Measurements from ENCODE around the gene HHATL. TPM values are rescaled to one million over a fixed set of nuclear protein-coding genes. Genes with fewer than 3 reads are reported as not detected.

HHATL gene
- total and polyA plus RNA-seq, 4 donors, result 0.17 TPM; not detected in 3

DNA sequence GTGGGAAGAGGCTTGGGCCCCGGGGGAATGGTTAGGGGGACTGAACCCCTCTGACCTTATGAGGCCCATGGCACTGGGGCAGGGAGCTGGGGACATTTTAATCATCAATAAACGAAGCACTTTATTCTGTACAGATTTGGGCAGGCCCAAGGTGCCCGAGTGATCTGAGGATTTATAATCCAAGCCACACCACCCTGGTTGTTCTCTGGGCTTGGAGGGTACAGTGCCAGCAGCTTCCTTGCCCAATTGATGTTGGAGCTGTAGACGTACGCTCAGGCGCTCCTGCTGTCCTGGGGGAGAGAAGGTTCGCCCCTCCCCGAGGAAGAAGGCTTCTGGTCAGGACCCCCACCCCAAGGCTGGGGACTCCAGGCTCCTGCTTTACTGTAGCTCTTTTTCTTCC is 36.6 kb downstream of the HHATL start:
- TF ChIP-seq RAD21 (IDR thresholded peaks at IDR 0.05), result no peak
- no peak for TF ChIP-seq TAF1 (conservative IDR thresholded peaks at IDR 0.05)
- Histone ChIP-seq H3K27me3 (ENCODE audit: control insufficient read depth in 4 of 4, insufficient read depth in 4 of 4, low read length in 3 of 4) (no peaks in the 10 kb centered on the region), H3K27ac (ENCODE audit: low read depth in 1 of 2, low read length in 2 of 2) (no peak overlapping the region), H3K9ac (ENCODE audit: low read depth in 1 of 2, low read length in 2 of 2) (no peak overlapping the region), H3K36me3 (ENCODE audit: control insufficient read depth in 4 of 4, insufficient read depth in 3 of 4, low read depth in 1 of 4, low read length in 3 of 4) (no peaks in the 10 kb centered on the region), H3K4me3 (ENCODE audit: low read depth in 1 of 3, low read length in 3 of 3) (no peak overlapping the region), H3K4me1 (ENCODE audit: control insufficient read depth in 4 of 4, insufficient read depth in 4 of 4, low read length in 3 of 4) (no peaks in the 10 kb centered on the region), H3K9me3 (ENCODE audit: control insufficient read depth in 4 of 4, low read length in 3 of 4) (peaks cover 0 to 3% (median 0%) of the 10 kb centered on the region in 4 donors)
- DNase-seq (ENCODE audit: low spot score), result no peak
- WGBS, result 81% methylated on average over 8 of the region's 8 CpGs

DNA sequence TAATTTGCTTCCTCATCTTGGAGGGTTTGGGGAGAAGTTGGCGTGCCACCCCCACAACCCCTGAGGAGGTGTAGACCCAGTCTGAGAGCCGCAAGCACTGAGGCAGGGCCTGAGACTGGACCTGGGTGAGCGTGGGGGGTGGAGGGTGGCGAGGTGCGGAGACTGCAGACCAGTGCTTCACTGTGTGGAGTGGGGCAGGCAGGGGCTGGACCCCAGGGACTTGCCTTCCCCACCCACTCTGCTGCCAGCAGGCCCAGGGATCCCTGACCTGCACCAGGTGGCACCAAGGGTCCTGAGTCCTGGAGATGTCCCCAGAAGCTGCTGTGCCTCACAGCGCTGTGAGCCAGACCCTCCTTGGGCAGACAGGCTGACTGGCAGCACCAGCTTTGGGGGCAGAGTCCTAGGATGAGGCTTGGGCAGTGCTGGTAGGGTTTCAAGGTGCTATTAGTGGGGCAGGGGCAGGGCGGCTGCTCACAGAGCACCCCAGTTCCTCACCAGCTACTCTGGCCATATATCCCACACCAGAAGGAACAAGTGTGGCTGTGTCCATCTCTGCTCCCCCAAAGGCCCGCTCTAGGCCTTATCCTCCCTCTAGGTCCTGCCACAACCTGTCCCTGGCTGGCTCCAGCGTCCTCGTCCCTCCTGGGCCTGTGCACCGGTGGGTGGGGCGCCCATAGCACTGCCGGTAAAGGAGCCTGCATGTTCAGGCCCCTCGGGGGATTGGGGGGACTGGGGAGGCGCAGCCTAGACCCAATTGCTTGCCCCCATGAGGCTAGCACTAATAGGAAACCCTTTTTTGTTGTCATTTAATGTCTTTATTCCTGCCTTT is 37.3 kb downstream of the HHATL start:
- Histone ChIP-seq H3K4me3 (ENCODE audit: low read depth in 1 of 3, low read length in 3 of 3) (no peak overlapping the region), H3K9ac (ENCODE audit: low read depth in 1 of 2, low read length in 2 of 2) (no peak overlapping the region), H3K9me3 (ENCODE audit: control insufficient read depth in 4 of 4, low read length in 3 of 4) (peaks cover 0 to 1% (median 0%) of the 10 kb centered on the region in 4 donors), H3K36me3 (ENCODE audit: control insufficient read depth in 4 of 4, insufficient read depth in 3 of 4, low read depth in 1 of 4, low read length in 3 of 4) (no peaks in the 10 kb centered on the region), H3K4me1 (ENCODE audit: control insufficient read depth in 4 of 4, insufficient read depth in 4 of 4, low read length in 3 of 4) (no peaks in the 10 kb centered on the region), H3K27ac (ENCODE audit: low read depth in 1 of 2, low read length in 2 of 2) (no peak overlapping the region), H3K27me3 (ENCODE audit: control insufficient read depth in 4 of 4, insufficient read depth in 4 of 4, low read length in 3 of 4) (no peaks in the 10 kb centered on the region)
- TF ChIP-seq, protein P1, sequence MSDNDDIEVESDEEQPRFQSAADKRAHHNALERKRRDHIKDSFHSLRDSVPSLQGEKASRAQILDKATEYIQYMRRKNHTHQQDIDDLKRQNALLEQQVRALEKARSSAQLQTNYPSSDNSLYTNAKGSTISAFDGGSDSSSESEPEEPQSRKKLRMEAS (IDR thresholded peaks at IDR 0.05), result no peak
- TF ChIP-seq, protein P2, sequence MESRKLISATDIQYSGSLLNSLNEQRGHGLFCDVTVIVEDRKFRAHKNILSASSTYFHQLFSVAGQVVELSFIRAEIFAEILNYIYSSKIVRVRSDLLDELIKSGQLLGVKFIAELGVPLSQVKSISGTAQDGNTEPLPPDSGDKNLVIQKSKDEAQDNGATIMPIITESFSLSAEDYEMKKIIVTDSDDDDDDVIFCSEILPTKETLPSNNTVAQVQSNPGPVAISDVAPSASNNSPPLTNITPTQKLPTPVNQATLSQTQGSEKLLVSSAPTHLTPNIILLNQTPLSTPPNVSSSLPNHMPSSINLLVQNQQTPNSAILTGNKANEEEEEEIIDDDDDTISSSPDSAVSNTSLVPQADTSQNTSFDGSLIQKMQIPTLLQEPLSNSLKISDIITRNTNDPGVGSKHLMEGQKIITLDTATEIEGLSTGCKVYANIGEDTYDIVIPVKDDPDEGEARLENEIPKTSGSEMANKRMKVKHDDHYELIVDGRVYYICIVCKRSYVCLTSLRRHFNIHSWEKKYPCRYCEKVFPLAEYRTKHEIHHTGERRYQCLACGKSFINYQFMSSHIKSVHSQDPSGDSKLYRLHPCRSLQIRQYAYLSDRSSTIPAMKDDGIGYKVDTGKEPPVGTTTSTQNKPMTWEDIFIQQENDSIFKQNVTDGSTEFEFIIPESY (IDR thresholded peaks at IDR 0.05), result no peak
- TF ChIP-seq HNF4G (IDR thresholded peaks at IDR 0.05) (no peak), SP1 (IDR thresholded peaks at IDR 0.05) (no peak), HNF4A (conservative IDR thresholded peaks at IDR 0.05) (no peak), RXRA (IDR thresholded peaks at IDR 0.05) (no peak), NR2F2 (IDR thresholded peaks at IDR 0.05) (no peak), TAF1 (conservative IDR thresholded peaks at IDR 0.05) (no peak), GABPA (IDR thresholded peaks at IDR 0.05 in 1 of 2, conservative IDR thresholded peaks at IDR 0.05 in 1 of 2) (no peak), FOXA2 (IDR thresholded peaks at IDR 0.05) (no peak), FOXA1 (IDR thresholded peaks at IDR 0.05) (no peak), YY1 (IDR thresholded peaks at IDR 0.05) (no peak)
- TF ChIP-seq, protein P3, sequence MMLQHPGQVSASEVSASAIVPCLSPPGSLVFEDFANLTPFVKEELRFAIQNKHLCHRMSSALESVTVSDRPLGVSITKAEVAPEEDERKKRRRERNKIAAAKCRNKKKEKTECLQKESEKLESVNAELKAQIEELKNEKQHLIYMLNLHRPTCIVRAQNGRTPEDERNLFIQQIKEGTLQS (IDR thresholded peaks at IDR 0.05), result no peak
- TF ChIP-seq, protein P4, sequence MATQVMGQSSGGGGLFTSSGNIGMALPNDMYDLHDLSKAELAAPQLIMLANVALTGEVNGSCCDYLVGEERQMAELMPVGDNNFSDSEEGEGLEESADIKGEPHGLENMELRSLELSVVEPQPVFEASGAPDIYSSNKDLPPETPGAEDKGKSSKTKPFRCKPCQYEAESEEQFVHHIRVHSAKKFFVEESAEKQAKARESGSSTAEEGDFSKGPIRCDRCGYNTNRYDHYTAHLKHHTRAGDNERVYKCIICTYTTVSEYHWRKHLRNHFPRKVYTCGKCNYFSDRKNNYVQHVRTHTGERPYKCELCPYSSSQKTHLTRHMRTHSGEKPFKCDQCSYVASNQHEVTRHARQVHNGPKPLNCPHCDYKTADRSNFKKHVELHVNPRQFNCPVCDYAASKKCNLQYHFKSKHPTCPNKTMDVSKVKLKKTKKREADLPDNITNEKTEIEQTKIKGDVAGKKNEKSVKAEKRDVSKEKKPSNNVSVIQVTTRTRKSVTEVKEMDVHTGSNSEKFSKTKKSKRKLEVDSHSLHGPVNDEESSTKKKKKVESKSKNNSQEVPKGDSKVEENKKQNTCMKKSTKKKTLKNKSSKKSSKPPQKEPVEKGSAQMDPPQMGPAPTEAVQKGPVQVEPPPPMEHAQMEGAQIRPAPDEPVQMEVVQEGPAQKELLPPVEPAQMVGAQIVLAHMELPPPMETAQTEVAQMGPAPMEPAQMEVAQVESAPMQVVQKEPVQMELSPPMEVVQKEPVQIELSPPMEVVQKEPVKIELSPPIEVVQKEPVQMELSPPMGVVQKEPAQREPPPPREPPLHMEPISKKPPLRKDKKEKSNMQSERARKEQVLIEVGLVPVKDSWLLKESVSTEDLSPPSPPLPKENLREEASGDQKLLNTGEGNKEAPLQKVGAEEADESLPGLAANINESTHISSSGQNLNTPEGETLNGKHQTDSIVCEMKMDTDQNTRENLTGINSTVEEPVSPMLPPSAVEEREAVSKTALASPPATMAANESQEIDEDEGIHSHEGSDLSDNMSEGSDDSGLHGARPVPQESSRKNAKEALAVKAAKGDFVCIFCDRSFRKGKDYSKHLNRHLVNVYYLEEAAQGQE (IDR thresholded peaks at IDR 0.05), result no peak
- WGBS, result 89% methylated on average over 15 of the region's 15 CpGs
- no peak for DNase-seq (ENCODE audit: low spot score)

Data from liver (tissue), 9 donors.